GM18519 (cell line): ENCODE data around the gene NKX1-1.
"Not testable (repeated sequence)": the region's sequence is repeated elsewhere in the genome, so short reads cannot be mapped to it uniquely, and the experiment has no call there.

Source experiments
- ATAC-seq: cut with Tn5 transposase; IDR thresholded peaks from one replicate; pipeline ENCODE4 v1.9.1; 2021; ENCODE audit warnings: mild to moderate bottlenecking, moderate library complexity; ENCODE audit not compliant: unreplicated experiment, low FRiP score

Gene NKX1-1

DNA sequence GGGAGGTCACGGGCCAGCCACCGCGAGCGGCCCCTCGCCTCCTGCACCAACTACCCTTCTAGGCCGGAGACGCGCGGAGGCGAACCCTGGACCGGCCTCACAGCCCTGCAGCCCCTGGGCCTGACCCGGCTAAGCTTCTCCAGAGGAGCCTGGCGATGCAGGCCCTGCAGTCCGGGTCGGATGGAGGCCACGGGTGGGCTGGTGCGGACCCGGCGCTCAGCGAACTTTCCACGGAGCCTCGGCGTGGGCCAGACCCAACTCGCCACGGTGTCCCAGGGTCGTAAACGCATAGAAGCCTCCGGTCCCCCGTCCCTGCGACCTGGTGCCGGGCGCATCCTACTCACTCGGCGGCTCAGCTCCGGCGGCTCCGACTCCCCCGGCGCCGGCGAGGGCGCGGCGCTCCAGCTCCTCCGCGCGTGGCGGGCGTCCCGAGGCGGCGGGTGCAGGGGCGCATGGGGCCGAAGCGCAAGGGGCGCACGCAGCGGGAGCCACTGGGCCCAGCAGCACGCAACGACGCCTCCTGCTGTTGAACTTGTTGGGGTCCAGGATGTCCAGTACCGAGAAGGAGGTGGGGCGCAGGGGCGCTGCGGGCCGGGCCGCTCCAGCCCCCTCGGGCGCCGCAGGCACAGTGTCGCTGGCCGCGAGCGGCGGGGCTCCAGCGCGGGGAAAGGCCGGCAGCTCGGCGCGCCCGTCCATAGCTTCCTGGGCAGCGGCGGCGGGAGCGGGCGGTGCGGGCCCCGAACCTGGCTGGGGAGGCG, 427 bp downstream of the NKX1-1 start:
- no peak for ATAC-seq

DNA sequence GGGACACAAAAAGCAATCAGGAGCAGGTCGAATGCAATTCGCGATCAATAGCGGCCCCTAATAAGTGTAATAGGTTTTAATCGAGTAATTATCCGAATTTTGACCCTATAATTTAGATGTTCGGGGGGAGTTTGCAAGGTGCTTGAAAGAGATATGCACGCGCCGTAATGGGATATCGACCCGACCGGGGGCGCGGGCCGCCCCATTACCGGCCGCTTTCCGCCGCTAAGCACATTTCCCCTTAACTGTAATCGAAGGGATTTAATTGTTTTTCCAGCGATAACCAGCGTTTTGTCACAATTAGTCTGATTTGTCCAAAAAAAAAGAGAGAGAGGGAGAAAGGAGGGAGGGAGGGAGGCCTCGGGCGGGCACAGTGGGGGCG, 997 bp downstream of the NKX1-1 start:
- ATAC-seq: no peak

DNA sequence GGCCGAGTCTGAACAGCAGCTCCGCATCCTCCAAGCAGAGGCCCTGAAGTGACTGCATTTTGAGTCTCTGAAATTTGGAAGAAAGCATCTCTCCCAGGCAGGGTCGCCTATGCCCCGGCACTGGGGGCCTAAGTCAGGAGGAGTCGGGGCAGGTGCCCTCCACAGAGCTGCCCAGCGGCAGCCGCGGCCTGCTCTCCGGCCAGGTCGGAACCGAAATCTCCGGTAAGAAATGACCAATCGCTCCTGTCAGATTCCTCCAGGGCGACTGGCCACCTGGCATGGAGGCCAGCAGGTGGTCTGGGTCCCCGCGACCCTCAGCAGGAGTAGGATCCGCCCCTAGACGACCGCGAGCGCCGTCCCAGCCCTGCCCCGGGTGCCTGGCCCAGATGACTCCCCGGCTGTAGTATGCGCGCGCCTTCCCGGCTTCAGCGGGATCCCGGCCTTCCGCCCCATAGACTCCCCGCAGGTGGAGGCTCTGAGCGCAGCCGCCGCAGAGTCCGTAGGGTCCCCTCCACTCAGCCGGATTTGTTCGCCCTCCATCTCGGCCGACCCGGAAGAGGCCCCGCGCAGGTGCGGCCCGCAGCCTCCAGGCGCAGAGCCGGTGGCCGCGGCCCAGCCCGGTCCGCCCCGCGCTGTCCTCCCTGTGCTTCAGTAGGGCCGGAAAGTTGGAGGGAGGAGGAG, 1.5 kb downstream of the NKX1-1 start:
- no peak for ATAC-seq

DNA sequence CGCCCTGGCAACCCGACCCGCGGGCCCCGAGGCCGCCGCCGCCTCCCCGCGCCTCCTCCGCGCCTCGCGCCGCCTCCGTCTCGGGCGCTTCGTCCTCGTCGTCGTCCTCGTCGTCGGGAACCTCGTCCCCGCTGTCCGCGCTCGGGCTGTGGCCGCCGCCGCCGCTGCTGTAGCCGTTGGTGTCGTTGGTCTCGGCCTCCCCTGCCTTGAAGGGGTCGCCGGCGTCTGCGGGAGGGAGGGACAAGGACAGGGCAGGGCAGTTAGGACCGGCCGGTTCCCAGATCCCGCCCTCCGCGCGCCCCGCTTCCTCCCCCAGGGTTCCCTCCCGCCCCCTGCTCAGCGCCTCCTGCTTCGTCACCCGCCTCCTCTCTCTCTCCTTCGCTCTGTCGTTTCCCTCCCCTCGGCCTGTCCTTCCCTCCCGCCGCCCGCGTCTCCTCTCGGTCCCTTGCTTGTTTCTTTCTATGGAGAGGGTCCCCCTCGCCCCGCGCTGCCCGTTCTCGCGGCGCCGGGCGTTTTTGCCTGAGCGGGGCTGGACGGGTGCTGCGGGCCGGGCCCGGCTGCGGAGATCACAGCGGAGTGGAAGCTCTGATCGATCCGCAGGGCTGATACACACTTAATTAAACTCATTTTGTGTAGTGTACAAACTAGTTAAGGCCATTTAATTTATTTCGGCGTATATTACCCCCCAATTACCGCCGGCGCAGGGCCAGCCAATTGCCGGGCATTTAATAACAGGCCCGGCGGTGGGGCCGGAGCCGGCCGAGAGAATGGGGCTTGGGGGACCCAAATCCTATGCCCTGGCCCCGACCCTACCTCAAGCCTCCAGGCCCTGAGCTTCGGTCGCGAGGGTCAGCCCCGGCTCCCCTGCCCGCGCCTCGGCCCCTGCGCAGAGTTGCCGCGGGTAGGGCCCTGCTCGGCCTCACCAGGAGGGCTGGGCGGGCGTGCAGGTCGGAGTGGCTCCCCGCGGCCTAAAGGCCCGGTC, 2.4 kb downstream of the NKX1-1 start:
- ATAC-seq: no peak

DNA sequence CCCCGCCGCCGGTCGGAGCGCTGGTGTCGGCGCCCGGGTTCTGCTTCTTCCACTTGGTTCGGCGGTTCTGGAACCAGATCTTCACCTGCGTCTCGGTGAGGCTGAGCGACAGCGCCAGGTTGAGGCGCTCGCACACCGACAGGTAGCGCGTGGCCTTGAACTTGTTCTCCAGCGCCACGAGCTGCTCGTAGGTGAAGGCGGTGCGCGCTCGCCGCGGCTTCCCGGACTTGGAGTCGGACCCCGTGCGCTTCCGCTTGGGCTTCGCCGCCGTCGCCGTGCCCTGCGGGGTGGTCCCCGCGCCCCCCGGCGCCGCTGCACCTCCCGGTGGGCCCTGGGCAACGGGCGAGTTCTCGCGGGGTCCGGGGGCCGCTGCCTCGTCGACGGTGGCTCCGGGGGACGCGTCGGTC, 3.1 kb downstream of the NKX1-1 start:
- no peak for ATAC-seq

DNA sequence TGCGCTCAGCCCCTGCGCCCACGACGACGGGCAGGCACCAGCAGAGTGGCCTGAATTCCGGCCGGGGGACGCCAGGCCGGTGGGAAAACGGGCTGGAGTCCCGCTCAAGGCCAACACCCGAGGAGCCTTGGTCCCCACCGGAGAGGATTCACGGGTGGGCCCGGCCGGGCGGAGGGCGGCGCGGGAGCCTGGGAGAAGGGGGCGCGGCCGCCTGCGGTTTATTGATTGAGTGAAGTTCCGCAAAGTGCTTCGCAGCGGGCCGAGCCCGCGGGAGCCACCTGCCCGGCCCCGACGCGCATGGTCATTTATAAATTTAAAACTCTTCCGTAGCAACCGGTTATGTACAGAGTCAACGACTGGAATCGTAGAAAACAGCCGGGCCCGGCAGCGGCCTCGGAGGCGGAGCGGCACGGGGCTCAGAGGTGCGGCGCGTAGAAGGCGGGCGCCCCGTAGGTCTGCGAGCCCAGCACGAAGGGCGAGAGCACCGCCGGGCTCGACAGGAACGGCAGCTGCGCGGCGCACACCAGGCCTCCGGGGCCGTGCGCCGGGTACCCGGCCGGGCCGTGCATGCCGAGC, 3.6 kb downstream of the NKX1-1 start:
- ATAC-seq: no peak

DNA sequence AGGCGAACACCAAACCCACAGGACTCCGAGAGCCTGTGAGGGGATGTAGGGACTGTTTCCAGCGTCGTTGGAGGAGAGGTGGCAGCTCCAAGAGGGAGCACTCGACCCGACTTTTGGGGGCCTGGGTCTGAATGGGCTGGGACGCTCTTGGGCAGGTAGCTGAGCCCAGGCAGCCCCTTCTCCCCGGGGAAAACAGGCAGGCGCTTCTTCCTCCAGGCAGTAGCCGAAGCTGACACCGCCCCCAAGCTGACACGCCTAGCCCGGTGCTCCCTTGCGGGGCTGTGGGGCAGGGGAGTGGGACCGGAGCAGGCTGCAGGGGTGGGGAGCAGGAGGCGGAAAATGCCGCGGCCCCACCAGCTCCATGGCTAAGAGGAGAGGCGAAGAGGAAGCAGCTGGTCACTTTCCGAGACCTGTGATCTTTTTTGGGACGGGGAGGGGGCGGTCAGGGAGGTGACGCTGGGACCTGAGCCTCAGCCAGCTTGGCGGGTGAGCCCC, 4.2 kb downstream of the NKX1-1 start:
- no peak for ATAC-seq

DNA sequence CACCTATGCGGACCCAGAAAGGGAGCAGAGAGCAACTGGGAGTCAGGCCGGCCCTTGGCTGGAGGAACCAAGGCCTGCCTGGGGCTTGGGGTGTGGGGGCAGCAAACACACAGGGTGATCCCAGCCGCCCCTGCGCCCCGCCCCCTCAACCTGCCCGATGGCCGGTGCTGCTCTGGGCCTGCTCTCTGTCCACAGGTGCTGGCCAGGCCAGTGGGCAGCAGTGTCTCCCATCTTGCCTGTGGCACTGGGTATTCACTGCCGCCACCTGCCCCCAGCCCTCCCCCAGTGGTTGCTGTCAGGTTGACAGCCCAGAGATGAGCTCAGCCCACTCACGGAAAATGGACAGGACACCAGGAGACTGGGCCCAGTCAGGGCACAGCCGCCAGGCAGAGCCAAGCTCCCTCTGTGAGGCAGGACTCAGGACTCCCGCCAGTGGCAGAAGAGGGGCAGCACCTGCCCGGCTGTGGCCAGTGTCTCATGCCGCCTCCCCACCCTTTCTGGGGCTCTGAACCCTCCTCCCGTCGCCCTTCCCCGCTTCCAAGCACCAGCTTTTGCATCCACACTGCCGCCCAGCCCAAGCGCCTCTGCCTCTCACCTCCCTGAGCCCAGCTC, 4.7 kb downstream of the NKX1-1 start:
- ATAC-seq: no peak

DNA sequence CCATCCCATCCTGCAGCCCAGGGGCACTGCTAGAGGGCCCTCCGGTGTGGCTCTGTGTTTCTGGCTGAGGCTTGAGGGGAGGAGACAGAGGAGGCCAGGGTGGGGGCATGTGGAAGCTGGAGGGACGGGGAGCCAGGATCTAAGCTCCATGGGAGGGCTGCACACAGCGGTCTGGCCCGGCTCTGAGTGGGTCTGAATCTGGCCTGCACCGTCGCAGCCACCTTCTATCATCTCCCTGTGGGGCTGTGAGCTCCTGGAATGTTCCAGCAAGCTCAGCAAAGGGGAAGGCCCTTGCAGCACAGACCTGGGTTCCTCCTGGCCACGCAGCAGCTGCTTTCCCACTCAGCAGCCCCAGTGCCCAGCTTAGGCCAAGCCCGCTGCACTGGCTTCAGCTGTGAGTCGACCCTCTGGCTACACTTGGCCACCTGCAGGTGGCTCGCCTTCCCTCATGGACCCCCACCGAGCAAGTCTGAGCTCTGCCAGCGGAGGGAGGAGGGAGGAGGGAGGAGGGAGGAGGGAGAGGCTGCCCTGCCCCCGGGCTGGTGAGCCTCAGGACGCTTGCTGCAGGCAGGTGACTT, 5.3 kb downstream of the NKX1-1 start:
- no peak for ATAC-seq

DNA sequence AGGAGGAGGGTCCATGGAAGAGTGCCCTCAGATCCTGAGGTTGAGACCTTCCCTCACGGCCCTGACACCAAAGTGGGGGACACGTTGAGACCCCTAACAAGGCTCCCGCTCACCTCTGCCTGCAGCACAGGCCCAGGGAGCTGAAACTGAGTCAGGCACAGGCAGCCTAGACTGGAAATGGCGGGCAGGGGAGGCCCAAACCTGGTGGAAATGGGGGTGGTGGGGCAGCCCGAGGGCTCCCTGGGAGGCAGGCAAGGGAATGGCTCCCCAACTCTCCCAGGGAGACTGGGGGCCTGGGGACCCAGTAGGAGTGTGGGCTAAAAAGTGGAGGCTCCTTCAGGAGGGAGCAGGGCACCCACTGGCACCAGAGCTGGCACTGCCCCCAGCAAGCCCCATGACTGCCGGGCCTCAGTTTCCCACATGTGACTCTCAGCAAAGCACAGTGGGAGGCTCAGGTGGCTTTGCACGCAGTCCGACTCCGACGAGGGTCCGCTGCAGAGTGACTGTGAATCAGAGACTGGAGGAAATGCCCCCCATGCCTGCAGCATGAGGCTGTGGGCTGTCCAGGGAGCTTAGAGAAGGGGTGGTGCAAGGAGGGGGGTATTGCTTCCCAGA, 5.9 kb downstream of the NKX1-1 start:
- ATAC-seq: no peak

DNA sequence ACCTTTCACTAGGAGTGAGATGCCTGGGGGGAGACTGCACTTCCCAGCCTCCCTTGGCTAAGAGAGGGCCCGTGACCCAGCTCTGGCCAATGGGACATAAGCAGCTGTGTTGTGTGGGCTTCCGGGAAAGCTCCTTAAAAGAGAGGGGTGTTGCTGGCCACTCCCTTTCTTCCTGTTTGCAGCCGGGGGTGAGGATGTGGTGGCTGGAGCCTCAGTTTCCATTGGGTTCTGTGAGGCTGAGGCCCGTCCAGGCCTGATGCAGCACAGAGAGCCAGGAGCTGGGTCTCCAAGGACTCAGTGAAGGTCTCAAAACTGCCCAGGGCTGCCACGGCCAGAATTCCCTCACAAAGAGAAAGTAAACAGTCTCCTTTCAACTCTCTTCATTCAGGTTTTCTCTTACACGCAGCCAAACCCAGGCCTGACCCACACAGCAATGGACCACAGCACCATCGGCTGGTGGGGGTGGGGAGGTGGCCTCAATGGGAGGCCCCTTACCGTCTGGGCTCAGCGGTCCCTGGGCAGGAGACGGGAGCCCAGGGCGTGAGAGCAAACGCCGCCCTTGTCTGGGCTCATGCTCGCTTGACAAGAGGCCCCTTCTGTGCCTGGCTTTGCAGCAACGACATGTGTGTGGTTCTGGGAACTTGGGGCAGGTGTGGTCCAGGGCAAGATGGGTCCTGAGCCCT, 6.6 kb downstream of the NKX1-1 start:
- ATAC-seq: no peak

DNA sequence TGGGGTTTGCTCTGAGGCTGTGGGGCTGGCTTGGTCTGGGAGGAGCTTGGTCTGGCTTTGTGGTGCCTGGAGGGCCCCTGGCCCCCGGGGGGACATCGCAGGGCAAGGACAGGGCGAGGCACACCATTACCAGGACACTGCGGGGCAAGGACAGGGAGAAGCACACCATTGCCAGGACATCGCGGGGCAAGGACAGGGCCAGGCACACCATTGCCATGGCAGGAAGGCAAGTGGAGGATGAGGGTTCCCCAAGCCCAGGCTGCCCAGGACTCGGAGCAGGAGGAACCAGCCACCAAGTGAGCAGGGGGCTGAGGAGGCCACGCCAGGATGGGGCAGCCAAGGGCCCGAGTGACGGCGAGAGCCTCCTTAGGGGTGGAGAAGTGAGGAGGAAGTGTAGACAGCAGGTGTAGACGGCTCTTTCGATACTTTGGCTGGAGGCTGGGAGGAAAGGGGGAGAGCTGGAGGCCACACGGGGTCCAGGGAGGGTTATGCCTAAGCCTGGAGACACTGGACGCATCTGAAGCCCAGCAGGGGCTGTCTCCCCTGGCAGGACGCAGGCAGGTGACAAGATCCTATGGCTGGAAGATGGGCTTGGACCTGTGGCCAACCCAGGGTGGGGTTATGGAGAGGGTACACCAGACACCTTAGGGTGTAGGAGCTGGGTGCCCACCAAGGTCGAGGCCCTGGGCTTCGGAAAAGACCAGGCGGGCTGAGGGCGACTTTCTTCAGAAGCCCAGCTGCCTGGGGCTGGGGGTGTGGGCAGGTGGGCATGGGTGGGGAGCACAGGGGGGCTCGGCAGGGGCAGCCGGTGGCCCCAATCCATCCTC, 7.3 kb downstream of the NKX1-1 start:
- no peak for ATAC-seq

DNA sequence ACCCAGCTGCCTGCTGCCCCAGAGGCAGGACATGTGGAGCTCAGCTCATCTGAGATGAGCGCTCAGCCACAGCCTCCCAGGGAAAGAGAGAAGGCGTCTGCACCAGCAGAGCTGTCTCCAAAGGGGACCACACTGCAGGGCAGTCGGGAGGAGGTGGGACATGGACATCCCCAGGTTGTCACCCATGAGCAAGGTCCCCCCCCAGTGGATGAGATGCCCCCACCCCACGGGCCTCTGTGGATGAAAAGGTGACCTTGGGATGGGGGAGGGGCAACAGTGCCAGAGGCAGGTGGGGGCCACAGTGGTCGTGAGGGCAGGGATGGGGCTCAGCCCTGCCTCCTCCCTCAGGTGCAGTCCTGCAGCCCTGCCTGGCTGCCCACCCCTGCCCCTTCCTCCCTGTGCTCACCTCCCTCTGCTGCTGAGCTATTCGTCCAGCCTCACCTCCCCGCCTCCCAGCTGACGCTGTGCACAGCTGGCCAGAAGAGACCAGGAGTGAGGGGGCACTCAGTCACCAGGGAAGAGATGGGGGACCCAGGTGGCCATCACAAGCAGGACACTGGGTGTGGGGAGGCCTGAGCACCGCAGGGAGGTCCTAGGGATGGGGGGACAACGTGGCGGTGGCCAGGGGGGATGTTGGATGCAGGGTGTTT, 9.3 kb downstream of the NKX1-1 start:
- no peak for ATAC-seq

DNA sequence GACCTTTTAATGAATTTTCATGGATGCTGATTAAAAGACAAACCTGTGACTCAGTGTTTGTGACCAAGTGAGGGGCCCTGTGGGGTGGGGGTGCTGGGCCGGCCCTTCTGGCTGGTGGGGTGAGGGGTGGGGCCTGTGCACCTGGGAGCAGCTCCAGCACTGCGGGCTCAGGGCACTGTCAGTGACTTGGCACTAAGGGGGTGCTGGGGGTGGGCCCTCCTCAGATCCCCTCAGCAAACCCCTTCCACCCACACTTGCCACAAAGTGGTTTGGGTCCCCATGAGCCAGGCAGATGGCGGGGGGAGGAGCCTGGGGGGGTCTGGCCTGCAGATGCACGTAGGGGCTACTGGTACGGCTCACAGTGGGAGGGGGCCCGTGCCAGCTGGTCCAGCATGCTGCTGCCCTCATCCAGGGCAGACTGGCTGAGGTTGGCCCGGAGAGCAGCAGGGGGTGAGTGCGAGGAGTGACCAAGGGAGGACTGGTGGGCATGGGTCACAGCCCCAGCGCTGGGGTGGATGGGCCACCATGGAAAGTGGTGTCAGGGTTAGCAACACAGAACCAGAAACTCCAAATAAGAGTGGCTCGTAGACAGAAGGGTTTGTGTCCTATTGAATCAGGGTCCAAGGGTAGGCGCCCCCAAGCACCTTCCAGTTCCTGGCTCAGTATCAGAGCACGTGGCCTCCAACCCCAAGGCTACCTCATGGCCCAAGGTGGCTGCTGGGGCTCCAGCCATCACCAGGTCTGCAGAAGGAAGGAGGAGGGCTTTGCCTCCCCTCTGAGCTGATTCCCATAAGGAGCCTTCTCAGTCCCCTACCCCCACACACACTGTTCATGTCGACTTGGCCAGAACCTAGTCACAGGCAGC, 10.1 kb downstream of the NKX1-1 start:
- no peak for ATAC-seq

DNA sequence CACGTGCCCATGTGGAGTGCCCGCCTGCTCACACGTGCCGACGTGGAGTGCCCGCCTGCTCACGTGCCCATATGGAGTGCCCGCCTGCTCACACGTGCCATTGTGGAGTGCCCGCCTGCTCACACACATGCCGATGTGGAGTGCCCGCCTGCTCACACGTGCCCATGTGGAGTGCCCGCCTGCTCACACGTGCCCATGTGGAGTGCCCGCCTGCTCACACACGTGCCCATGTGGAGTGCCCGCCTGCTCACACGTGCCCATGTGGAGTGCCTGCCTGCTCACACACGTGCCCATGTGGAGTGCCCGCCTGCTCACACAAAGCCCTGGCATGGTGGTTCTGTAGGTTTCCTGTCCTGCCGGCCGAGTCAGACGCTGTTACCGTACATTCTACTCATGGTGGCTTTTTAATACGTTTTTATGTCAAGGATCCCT, 10.8 kb downstream of the NKX1-1 start:
- not testable (repeated sequence) for ATAC-seq

DNA sequence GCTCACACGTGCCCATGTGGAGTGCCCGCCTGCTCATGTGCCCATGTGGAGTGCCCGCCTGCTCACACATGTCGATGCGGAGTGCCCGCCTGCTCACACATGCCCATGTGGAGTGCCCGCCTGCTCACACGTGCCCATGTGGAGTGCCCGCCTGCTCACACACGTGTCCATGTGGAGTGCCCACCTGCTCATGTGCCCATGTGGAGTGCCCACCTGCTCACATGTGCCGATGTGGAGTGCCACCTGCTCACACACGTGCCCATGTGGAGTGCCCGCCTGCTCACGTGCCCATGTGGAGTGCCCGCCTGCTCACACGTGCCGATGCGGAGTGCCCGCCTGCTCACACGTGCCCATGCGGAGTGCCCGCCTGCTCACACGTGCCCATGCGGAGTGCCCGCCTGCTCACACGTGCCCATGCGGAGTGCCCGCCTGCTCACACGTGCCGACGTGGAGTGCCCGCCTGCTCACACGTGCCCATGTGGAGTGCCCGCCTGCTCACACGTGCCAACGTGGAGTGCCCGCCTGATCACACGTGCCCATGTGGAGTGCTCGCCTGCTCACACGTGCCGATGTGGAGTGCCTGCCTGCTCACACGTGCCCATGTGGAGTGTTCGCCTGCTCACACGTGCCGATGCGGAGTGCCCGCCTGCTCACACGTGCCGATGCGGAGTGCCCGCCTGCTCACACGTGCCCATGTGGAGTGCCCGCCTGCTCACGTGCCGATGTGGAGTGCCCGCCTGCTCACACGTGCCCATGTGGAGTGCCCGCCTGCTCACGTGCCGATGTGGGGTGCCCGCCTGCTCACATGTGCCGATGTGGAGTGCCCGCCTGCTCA, 11.5 kb downstream of the NKX1-1 start:
- not testable (repeated sequence) for ATAC-seq
